ENCODE measurements around the gene SLC10A4.

DNA sequence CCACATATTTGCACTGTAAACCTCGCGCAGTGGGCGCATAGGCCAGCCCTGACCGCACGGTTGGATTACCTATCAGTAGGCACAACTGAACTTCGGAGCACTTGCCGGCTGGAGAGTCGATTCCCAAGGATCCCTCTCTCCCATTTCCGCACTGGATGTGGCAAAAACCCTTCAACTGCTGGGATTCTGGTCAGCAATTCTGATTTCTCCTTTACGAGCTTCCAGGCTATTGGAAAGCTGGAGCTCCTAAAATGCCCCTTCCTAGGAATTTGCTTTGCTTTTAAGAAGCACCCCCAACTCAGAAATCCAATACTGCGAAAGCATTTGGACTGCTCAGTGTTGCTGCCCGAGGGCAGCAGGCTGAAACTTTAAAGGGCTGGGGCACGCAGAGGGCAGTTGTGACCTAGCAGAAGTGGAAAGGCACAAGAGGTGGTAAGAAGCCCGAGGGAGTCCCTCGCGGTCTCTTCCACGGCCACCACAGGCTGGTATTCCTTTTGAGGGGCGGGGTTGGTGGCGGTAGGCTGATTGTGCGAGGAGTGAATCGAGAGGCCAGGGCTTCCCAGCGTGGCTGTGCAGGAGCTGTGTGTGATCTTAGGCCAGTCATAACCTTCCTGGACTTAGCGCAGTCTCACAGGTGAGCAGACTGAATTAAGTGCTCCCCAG is 8.5 kb downstream of the SLC10A4 start:
- TF ChIP-seq, protein P1, sequence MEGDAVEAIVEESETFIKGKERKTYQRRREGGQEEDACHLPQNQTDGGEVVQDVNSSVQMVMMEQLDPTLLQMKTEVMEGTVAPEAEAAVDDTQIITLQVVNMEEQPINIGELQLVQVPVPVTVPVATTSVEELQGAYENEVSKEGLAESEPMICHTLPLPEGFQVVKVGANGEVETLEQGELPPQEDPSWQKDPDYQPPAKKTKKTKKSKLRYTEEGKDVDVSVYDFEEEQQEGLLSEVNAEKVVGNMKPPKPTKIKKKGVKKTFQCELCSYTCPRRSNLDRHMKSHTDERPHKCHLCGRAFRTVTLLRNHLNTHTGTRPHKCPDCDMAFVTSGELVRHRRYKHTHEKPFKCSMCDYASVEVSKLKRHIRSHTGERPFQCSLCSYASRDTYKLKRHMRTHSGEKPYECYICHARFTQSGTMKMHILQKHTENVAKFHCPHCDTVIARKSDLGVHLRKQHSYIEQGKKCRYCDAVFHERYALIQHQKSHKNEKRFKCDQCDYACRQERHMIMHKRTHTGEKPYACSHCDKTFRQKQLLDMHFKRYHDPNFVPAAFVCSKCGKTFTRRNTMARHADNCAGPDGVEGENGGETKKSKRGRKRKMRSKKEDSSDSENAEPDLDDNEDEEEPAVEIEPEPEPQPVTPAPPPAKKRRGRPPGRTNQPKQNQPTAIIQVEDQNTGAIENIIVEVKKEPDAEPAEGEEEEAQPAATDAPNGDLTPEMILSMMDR (IDR thresholded peaks at IDR 0.05) = no peak
- TF ChIP-seq POLR2A (IDR thresholded peaks at IDR 0.05) = no peak
